RWPE2 (cell line): Measurements from ENCODE around the gene RPS23.

Experiments used
- ATAC-seq: fragments of 200-7000 bp; cut with Tn5 transposase; 3 replicates; pipeline ENCODE4 v1.9.1; 2021; ENCODE audit warnings: low read depth
- DNase-seq: peaks from one replicate; pipeline ENCODE4 v3.0.0-alpha.2; 2020; ENCODE audit warnings: low spot score
- H3K27ac ChIP-seq: fragments of 450-650 bp; 2 replicates; pipeline ENCODE4 v1.5.1; 2017; ENCODE audit warnings: mild to moderate bottlenecking; ENCODE audit not compliant: poor library complexity, severe bottlenecking
- H3K27me3 ChIP-seq: fragments of 250-450 bp; sonication (Bioruptor Pico); 2 replicates; pipeline ENCODE4 v1.5.1; 2021; ENCODE audit warnings: mild to moderate bottlenecking, moderate library complexity; ENCODE audit not compliant: insufficient read depth, poor library complexity, severe bottlenecking
- H3K36me3 ChIP-seq: fragments of 250-450 bp; sonication (Bioruptor Pico); 2 replicates; pipeline ENCODE4 v1.5.1; 2020; ENCODE audit warnings: low read depth, mild to moderate bottlenecking, moderate library complexity
- H3K4me1 ChIP-seq: fragments of 250-450 bp; sonication (Bioruptor Pico); 2 replicates; pipeline ENCODE4 v1.5.1; 2021; ENCODE audit warnings: mild to moderate bottlenecking, moderate library complexity; ENCODE audit not compliant: insufficient read depth, poor library complexity, severe bottlenecking
- H3K4me3 ChIP-seq: fragments of 250-450 bp; sonication (Bioruptor Pico); 2 replicates; pipeline ENCODE4 v1.5.1; 2021; ENCODE audit warnings: mild to moderate bottlenecking, moderate library complexity; ENCODE audit not compliant: severe bottlenecking
- H3K9me3 ChIP-seq: fragments of 250-450 bp; sonication (Bioruptor Pico); 2 replicates; pipeline ENCODE4 v1.5.1; 2021; ENCODE audit warnings: mild to moderate bottlenecking, moderate library complexity; ENCODE audit not compliant: severe bottlenecking
- TF ChIP-seq, protein P1 (sequence below): fragments of 450-650 bp; IDR thresholded peaks from one replicate; pipeline ENCODE4 v1.5.1; 2017; ENCODE audit warnings: mild to moderate bottlenecking, moderate library complexity; ENCODE audit not compliant: poor library complexity, severe bottlenecking

The RPS23 gene

DNA sequence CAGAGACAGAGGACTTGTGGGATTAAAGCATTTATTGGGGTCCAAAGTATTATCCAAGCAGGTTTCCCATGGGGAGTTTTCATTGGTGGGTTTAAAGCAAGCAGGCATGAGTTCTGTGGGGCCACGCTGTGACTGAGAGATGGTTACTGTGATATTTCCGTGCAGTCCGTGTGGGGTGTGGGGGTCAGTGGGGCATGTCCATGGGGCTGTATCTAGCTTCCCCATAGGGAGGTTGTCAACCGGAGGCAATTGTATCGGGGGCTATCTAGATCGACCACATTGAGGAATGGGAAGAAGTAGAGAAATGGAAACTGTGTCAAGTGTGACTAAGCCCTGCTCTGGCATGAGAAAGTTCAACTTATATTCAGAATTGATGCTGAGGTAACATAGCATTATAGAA, 7.1 kb upstream of the RPS23 start:
- H3K9me3 ChIP-seq = no peaks in the 10 kb centered on the region

DNA sequence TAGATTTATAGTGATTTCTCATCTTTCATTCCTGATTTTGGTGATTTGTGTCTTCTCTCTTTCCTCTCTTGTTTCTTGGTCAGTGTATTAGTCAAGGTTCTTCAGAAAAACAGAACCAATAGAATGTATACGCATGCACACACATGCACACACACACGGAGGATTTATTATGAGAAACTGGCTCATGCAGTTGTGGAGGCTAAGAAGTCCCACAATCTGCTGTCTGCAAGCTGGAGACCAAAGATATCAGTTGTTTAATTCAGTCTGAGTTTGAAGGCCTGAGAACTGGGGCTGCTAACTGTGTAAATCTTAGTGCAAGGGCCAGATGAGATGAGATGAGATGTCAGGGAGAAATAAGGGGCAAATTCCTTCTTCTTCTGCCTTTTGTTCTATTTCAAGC, 5.7 kb upstream of the RPS23 start:
- Histone ChIP-seq H3K9me3 (no peaks in the 10 kb centered on the region), H3K4me3 (no peak overlapping the region), H3K27ac (no peak overlapping the region), H3K4me1 (peaks cover 7% of the 10 kb centered on the region), H3K27me3 (no peaks in the 10 kb centered on the region), H3K36me3 (no peaks in the 10 kb centered on the region)
- TF ChIP-seq, protein P1, sequence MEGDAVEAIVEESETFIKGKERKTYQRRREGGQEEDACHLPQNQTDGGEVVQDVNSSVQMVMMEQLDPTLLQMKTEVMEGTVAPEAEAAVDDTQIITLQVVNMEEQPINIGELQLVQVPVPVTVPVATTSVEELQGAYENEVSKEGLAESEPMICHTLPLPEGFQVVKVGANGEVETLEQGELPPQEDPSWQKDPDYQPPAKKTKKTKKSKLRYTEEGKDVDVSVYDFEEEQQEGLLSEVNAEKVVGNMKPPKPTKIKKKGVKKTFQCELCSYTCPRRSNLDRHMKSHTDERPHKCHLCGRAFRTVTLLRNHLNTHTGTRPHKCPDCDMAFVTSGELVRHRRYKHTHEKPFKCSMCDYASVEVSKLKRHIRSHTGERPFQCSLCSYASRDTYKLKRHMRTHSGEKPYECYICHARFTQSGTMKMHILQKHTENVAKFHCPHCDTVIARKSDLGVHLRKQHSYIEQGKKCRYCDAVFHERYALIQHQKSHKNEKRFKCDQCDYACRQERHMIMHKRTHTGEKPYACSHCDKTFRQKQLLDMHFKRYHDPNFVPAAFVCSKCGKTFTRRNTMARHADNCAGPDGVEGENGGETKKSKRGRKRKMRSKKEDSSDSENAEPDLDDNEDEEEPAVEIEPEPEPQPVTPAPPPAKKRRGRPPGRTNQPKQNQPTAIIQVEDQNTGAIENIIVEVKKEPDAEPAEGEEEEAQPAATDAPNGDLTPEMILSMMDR = no peak
- no peak for ATAC-seq
- DNase-seq = no peak

More for the DNA sequence above, 7.1 kb upstream of the RPS23 start:
- H3K4me3 ChIP-seq = no peak overlapping the region
- no peak for DNase-seq
- no peak overlapping the region for H3K27ac ChIP-seq
- H3K4me1 ChIP-seq = no peaks in the 10 kb centered on the region
- no peaks in the 10 kb centered on the region for H3K36me3 ChIP-seq
- TF ChIP-seq, protein P1 = no peak
- no peak for ATAC-seq
- no peaks in the 10 kb centered on the region for H3K27me3 ChIP-seq

DNA sequence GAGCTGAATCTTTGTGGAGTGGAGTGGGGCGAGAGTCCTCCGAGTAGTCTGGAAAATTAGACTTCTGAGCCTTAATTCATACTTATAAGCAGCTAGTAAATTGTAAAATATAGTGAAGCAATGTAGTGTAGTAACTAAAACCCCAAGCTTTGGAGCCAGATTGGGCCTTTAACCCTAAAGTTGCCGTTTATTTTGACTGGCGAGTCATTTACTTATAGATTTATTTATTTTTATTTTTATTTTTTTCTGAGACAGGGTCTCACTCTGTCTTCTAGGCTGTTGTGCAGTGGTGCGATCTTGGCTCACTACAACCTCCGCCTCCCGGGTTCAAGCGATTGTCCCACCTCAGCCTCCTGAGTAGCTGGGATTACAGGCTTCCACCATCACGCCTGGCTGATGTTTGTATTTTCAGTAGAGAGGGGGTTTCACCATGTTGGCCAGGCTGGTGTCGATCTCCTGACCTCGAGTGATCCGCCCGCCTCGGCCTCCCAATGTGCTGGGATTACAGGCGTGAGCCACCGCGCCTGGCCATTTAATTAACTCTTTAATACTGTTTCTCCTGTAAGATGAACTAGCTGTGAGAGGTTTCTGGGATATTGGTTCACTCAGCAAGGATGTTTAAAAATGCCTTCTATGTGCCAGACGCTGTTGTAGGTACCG, 687 bp upstream of the RPS23 start:
- Histone ChIP-seq H3K4me3 (peak overlapping the region; percentile 90), H3K4me1 (peaks cover 7% of the 10 kb centered on the region), H3K27ac (peak overlapping the region; percentile 68), H3K27me3 (no peaks in the 10 kb centered on the region), H3K9me3 (no peaks in the 10 kb centered on the region), H3K36me3 (peaks cover 41% of the 10 kb centered on the region)
- ATAC-seq (no peak), DNase-seq (no peak)
- TF ChIP-seq, protein P1 = no peak

DNA sequence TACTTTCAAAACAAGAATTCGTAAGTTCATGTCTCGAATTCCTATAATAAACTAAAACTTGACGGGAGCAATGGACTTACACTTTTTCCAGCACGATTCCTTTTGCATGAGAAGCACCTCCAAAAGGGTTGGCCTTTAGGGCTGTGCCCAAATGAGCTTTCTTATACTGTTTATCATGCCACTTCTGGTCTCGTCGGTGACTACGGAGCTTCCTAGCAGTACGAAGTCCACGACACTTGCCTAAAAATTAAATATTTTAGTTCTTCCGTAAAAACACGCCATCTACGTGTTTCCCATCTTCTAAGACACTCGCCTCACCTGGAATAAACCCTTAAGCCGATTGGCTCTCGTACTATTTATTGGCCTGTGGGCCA, 554 bp downstream of the RPS23 start:
- ATAC-seq = no peak
- no peak for DNase-seq
- no peaks in the 10 kb centered on the region for H3K27me3 ChIP-seq

More for the DNA sequence above, 554 bp downstream of the RPS23 start:
- peak overlapping the region; percentile 68 for H3K27ac ChIP-seq
- H3K9me3 ChIP-seq = no peaks in the 10 kb centered on the region
- peaks cover 49% of the 10 kb centered on the region for H3K36me3 ChIP-seq
- peaks cover 7% of the 10 kb centered on the region for H3K4me1 ChIP-seq
- TF ChIP-seq, protein P1 = no peak
- peak overlapping the region; percentile 90 for H3K4me3 ChIP-seq
